Measurements from ENCODE around the gene OR8K3.

The OR8K3 gene

DNA sequence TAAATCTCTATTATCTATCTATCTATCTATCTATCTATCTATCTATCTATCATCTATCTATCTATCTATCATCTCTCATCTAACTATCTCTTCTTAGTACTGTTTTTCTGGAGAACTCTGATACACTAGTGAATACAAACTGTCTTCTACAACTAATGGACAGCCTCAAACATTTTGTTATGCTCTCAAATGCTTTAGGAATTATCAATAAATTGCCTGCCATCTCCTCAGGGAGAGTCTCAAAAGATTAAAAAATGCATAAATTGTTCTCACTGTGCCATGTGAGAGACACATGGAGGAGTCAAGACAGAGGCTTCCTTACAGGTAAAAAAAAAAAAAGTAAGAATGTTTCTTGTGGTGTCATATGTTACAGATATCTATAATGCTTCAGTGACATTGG, at the start of gene OR8K3:
Gene OR8K3 (plus strand): TSS at position 301 of the 400 bp plus-strand sequence. CDS start 3,163 bp downstream, outside the sequence.
- no peak for DNase-seq

DNA sequence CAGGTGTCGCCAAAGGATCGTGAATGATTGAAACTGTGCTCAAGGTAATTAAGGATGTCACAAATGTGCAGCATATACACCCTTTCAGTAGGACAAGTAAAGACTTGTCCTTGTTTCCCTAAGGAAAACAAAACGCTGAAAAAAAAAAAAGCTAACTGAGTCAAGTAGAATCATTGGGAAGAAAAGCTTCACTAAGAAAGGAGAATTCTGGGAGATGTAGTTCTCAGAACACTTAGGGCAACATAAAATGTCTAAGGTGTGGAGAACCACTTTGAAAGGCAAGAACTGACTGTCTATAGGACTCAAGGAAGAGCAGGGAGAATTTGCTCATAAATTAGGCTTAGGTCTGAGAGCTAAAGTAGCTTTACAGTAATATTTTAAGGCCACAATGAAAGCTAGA, 43.9 kb upstream of the OR8K3 start:
- DNase-seq, result no peak

DNA sequence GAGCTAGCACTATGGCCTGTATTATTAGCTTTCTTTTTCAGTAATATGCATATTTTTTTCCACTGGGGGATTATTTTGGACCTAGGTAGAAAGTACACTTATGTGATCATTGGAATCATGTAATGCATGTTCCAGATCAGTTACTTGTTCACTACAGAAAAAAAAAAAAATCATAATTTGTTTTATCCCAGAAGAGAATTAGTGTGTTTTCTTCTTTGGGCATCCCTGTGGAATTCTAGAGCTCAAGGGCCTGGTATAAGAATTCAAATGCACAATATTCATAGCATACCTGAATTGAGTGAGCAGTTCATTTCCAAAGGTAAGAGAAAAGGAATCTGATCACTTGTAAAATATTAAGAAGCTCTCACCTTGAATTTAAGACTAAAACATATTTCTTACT, 41.1 kb upstream of the OR8K3 start, which contains the start of gene OR5T1:
Gene OR5T1 (plus strand): TSS at position 301 of the 400 bp plus-strand sequence. CDS start 1,485 bp downstream, outside the sequence.
- no peak for DNase-seq

DNA sequence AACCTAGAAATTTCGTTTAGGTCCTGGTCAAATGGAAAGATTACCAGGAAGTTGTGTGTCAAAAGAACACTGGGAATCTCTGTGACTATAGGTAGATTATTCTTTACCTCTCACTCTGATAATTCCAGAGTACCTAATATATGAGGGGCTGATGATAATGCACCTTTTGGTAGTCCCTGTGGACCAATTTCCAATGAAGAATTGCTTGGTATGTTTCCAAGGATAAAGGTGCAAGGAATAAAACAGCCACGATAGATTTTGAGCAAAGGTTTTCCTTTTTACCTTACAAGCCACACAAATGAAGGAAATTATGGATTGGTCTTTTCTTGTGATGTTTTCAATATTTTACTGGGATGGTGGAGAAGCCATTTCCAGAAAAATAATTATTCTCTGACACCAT, 22.8 kb upstream of the OR8K3 start, which contains the start of gene OR8H1:
Gene OR8H1 (minus strand): TSS at position 101 of the 400 bp plus-strand sequence. CDS start 1,192 bp downstream, outside the sequence.
- DNase-seq, result no peak

DNA sequence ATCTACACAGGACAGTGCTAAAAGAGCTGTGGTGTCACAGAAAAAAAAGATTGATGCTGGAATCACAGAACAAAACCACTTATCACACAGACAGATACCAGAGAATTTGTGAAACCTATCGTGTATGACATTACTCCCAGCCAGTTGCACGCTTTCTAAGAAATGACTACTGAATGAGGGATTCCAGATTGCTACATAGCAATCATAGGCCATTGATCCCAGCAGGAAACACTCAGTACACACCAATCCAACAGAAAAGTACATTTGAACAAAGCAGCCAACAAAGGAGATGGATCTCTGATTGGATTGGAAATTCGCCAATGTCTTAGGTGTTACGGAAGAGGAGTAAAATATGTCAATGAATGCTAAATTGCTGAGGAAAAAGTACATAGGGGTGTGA, 18.0 kb upstream of the OR8K3 start:
- no peak for DNase-seq

DNA sequence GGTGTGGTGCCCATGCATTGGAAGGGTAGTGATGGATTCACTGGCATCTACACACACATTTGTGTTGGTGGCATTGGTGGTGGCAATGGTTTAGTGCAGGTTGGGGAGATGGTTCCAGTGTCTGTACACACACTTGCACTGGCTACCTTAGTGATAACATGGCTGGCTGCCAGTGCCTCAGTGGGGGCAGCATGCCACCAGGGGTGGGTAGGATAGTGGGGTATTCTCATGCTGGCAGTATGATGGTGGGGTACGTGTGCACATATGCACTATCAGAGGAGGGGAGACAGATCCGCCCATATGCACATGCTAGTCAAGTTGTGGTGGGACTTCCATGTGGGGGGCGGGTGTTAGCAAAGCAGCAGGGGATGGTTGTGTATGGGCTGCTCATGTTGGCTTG, 7.1 kb upstream of the OR8K3 start:
- DNase-seq, result no peak

DNA sequence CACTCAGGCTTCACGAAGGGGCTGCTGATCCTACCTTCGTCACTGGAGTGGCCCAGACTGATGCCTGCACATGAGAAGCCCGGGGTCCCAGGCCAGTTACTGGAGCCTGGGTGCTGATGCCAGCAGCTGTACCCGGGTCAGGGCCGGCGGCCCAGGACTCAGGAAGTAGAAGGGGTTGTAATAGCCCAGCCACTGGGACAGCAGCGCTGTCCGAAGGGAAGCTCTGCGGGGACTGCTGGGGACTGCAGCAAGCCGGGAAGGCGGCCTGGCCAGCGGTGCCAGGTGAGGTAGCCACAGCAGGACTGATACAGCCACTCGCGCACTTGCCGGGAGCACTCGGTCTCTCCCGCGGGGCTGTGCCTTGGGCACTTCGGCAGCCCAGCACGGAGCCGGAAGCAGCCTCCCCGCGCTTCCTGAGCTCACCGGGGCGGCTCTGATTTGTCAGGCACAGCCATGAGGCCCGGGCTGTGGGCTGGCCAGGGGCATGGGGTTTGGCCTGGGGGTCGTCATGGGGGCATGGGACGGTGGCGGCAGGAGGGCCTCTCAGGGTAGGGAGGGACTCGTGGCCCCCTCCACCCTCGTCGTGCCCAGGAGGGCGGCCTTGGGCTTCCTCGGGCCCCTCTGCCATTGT, 17.0 kb downstream of the OR8K3 start:
- peak; percentile 6 for DNase-seq

DNA sequence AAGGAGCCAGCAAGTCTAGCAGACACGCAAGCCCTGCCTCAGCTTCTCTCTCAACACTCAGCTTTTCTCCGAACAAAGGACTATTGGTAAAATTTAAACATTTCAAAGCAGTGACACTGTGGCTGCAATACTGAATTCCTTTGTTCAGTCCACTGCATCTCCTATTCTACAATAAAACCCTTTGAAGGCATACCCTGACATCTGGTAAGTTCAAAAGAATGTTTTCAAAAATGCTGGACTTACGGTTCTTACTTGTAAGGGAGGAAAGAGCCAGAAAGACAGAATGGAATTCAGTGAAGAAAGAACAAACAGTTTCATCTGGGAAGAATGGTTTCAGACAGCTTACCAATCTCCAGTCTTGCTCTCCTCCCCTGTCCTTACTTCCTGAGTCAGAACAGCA, 18.2 kb downstream of the OR8K3 start:
- no peak for DNase-seq

DNA sequence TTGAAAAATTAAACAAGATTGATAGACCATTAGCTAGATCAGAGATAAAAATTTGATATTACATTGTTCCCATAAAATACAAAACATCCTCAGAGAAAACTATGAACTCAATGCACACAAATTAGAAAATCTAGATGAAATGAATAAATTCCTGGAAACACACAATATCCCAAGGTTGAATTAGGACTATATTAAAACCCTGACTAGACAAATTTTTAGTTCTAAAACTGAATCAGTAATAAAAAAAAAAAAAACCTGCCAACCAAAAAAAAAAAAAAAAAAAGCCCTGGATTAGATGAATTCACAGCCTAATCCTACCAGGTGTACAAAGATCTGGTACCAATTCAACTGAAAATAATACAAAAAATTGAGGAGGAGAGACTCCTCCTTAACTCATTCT, 25.3 kb downstream of the OR8K3 start:
- no peak for DNase-seq

DNA sequence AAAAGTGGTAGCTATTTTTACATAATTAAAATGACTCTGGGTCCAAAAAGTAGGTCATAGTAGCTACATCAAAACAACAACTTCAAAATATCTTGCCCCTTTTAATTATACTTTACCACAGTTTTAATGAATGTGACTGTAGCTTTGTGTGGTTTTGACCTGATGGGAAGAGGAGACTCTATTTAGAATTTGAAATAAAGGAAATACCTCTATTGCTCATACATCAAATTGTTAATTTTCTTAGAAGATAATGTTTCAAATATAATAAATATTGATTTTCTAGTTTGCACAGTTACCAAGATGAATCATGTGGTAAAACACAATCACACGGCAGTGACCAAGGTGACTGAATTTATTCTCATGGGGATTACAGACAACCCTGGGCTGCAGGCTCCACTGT, 30.8 kb downstream of the OR8K3 start, which contains the start of gene OR8K1:
Gene OR8K1 (plus strand): TSS at position 301 of the 400 bp plus-strand sequence. CDS start 0 bp downstream, at position 301.
- DNase-seq, result no peak

DNA sequence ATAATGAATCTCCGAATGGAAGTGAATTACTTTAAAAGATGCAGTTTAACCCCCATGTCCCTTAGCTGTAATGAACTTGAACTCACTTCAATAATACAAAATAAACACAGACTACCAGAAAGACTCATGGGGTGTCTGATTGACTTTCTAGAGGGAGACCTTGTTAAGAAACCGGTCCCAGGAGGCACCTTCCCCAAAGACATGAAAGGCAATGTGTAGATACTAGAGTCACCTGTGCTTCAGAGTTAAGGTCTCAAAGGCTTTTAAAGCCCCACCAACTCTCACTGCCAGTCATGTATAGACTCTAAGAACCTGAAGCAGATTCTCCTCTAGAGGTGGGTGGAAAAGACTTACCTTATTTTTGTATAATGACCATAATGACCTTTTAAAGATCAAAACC, 39.0 kb downstream of the OR8K3 start, which contains the start of gene OR8J1:
Gene OR8J1 (plus strand): TSS at position 301 of the 400 bp plus-strand sequence. CDS start 5,956 bp downstream, outside the sequence.
- no peak for DNase-seq

All from NCI-H774 (cell line).